Adrenal gland (tissue), 12 donors: ENCODE results near the gene LDLR. TPM values are rescaled to one million over a fixed set of nuclear protein-coding genes. Genes with fewer than 3 reads are reported as not detected.

Experiments
- DNase-seq, 7 donors: peaks; one replicate each; pipeline ENCODE4 v3.0.0-alpha.2; 2019 to 2020
- H3K27ac ChIP-seq, 5 donors: fragments of 200-600 bp; sonication (generic) in 4 of 5; 1 replicate in 3 of 5; 2 replicates in 2 of 5; pipeline versions ENCODE4 v1.5.1 to v1.8.0; 2016 to 2020; ENCODE audit warnings: mild to moderate bottlenecking in 1 of 5
- H3K27me3 ChIP-seq: fragments of 200-600 bp; 2 replicates; pipeline ENCODE4 v1.8.0; 2021
- H3K36me3 ChIP-seq, 2 donors: fragments of 200-600 bp; replicated peaks in 1 of 2; 1 replicate in 1 of 2; 2 replicates in 1 of 2; pipeline versions ENCODE4 v1.5.1 to v1.8.0; 2018 to 2022
- H3K4me1 ChIP-seq, 2 donors: fragments of 200-600 bp; replicated peaks in 1 of 2; 1 replicate in 1 of 2; 2 replicates in 1 of 2; pipeline versions ENCODE4 v1.5.1 to v1.8.0; 2018 to 2021
- H3K4me3 ChIP-seq, 4 donors: fragments of 200-600 bp; sonication (generic) in 3 of 4; one replicate each; pipeline ENCODE4 v1.5.1; 2016 to 2018
- H3K9me3 ChIP-seq, 3 donors: fragments of 200-600 bp; sonication (generic) in 1 of 3; replicated peaks in 1 of 3; 1 replicate in 2 of 3; 2 replicates in 1 of 3; pipeline versions ENCODE4 v1.5.1 to v1.8.0; 2016 to 2021
- POLR2A ChIP-seq, 2 donors: fragments of 450-650 bp; IDR thresholded peaks; one replicate each; pipeline ENCODE4 v1.6.1; 2017; ENCODE audit warnings: antibody characterized with exemption in 2 of 2, mild to moderate bottlenecking in 2 of 2, moderate library complexity in 1 of 2
- WGBS, 4 donors: extraction: QIAGEN DNeasy Blood & Tissue Kit in 2 of 4; methylation state at CpG; one replicate each; pipeline versions ENCODE4 v1.1.5 to v1.1.7; 2013 to 2017; 5-methylcytosine and 5-hydroxymethylcytosine counted together
- intact Hi-C, 2 donors: fragments of 100-400 bp; cut with DNase I; formaldehyde crosslinking; loops; one replicate each; pipeline versions ENCODE4 v1.14.1 to v1.15.0; 2022 to 2023
- polyA plus RNA-seq, 3 donors: library from polyadenylated mRNA; stranded (reverse); fragments of 200-250 nt in 2 of 3; fragments of 350-450 nt in 1 of 3; fragmentation: Illumina TruSeq in 1 of 3; extraction: RNeasy Lipid Tissue Mini Kit (QIAGEN cat#74804) in 1 of 3; gene quantifications; one replicate each; pipeline ENCODE4 v1.2.3, GENCODE V29; 2013 to 2014
- total RNA-seq, 9 donors: library from RNA; depleted of rRNA in 4 of 9; stranded (reverse); fragments of >200 nt in 4 of 9; fragments of 120-200 nt in 1 of 9; fragmentation: NEBNext Ultra II Directional in 1 of 9; extraction: Animal tissue kit (Norgen Biotek cat#: 25700) in 1 of 9; gene quantifications; one replicate each; pipeline versions ENCODE4 v1.1.0 to v1.2.4, GENCODE V29; 2013 to 2023
- TF ChIP-seq, protein P1 (sequence below), 6 experiments: fragments of 450-650 bp in 4 of 6; fragments of 200-600 bp in 2 of 6; sonication (generic) in 1 of 6; IDR thresholded peaks; 1 replicate in 5 of 6; 2 replicates in 1 of 6; pipeline versions ENCODE4 v1.5.1 to v1.8.0; 2016 to 2021; ENCODE audit warnings: antibody characterized with exemption in 6 of 6, mild to moderate bottlenecking in 2 of 6, moderate library complexity in 1 of 6
- donor health status: healthy with polysubstance abuse.
- donor health status: Bipolar disorder and iron deficiency.
- donor health status: DM: yes; HTN: yes; CAD: no.
- donor health status: DM: no; HTN: no; CAD: no.
- donor health status: DM: no; HTN: no; CAD: no.
- donor health status: DM: yes; HTN: yes; CAD: no.

Gene LDLR
- total and polyA plus RNA-seq, 12 donors, result 35.4 to 2,114 (median 161) TPM

DNA sequence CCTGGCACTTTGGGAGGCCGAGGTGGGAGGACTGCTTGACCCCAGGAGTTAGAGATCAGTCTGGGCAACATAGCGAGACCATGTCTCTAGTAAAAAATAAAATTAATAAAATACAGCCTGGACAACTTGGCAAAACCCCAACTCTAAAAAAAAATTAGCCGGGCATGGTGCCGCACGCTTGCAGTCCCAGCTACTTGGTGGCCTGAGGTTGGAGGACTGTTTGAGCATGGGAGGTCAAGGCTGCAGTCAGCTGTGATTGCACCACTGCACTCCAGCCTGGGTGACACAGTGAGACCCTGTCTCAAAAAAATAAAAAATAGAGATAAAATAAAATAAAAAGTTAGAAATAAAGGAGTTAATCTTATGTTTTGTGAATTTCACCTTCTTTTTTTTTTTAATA lies 81.9 kb downstream of the LDLR start:
- intact Hi-C loops, result no loop called here
- H3K4me1 ChIP-seq, result peaks cover 5 to 11% of the 10 kb centered on the region in 2 donors

DNA sequence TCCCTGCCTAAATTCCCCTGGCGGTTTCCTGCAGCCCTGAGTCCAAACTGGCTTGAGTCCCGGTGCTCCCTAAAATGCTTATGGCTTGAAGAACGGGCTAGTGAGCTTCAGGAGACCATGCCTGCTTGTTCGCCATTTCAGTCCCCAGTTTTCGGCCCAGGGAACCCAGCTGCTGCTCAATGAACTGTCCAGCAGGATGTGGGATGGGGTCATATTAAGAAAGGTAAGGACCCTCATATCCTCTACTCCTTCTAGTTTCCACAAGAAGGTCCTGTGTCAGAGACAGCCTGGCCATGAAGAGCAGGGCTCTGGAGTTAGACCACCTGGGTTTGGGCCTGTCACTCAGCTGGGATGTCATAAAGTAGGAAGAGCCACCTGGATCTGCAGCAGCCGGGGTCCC lies 83.3 kb downstream of the LDLR start:
- WGBS, 4 donors, result 87 to 97% (median 90%) methylated on average over 3 to 6 of the region's 6 CpGs
- peaks cover 5 to 11% of the 10 kb centered on the region in 2 donors for H3K4me1 ChIP-seq
- H3K27me3 ChIP-seq, result no peaks in the 10 kb centered on the region
- TF ChIP-seq POLR2A (IDR thresholded peaks at IDR 0.05), result no peak
- TF ChIP-seq, protein P1, sequence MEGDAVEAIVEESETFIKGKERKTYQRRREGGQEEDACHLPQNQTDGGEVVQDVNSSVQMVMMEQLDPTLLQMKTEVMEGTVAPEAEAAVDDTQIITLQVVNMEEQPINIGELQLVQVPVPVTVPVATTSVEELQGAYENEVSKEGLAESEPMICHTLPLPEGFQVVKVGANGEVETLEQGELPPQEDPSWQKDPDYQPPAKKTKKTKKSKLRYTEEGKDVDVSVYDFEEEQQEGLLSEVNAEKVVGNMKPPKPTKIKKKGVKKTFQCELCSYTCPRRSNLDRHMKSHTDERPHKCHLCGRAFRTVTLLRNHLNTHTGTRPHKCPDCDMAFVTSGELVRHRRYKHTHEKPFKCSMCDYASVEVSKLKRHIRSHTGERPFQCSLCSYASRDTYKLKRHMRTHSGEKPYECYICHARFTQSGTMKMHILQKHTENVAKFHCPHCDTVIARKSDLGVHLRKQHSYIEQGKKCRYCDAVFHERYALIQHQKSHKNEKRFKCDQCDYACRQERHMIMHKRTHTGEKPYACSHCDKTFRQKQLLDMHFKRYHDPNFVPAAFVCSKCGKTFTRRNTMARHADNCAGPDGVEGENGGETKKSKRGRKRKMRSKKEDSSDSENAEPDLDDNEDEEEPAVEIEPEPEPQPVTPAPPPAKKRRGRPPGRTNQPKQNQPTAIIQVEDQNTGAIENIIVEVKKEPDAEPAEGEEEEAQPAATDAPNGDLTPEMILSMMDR (IDR thresholded peaks at IDR 0.05), result no peak
- intact Hi-C loops, result no loop called here
- DNase-seq, result no peak
- H3K36me3 ChIP-seq, result peaks cover 0 to 88% of the 10 kb centered on the region in 2 donors
- H3K9me3 ChIP-seq, result no peaks in the 10 kb centered on the region
- H3K4me3 ChIP-seq, result no peak overlapping the region
- H3K27ac ChIP-seq, result no peak overlapping the region

More for the DNA sequence above, 81.9 kb downstream of the LDLR start:
- Histone ChIP-seq H3K27me3 (no peaks in the 10 kb centered on the region), H3K27ac (peak overlapping the region in 3 of 5 donors; percentile 13 to 74 (median 52)), H3K9me3 (no peaks in the 10 kb centered on the region), H3K4me3 (no peak overlapping the region), H3K36me3 (peaks cover 0 to 85% of the 10 kb centered on the region in 2 donors)
- 34 to 58% (median 43%) methylated on average over 5 of the region's 5 CpGs for WGBS, 4 donors
- peak in 5 of 7 donors; percentile 59 to 79 (median 72) for DNase-seq
- no peak for TF ChIP-seq POLR2A (IDR thresholded peaks at IDR 0.05)
- TF ChIP-seq, protein P1 (IDR thresholded peaks at IDR 0.05), result no peak

- H3K4me1 ChIP-seq, result peaks cover 5 to 11% of the 10 kb centered on the region in 2 donors
- intact Hi-C loops, result no loop called here
- TF ChIP-seq, protein P1 (IDR thresholded peaks at IDR 0.05), result no peak
- no peak for TF ChIP-seq POLR2A (IDR thresholded peaks at IDR 0.05)
- no peaks in the 10 kb centered on the region for H3K27me3 ChIP-seq
- H3K36me3 ChIP-seq, result peaks cover 0 to 88% of the 10 kb centered on the region in 2 donors
- no peaks in the 10 kb centered on the region for H3K9me3 ChIP-seq
- DNase-seq, result no peak
- no peak overlapping the region for H3K27ac ChIP-seq
- 80 to 95% (median 84%) methylated on average over 5 to 8 of the region's 8 CpGs for WGBS, 4 donors
- no peak overlapping the region for H3K4me3 ChIP-seq
Observed at GRCh38 chr19:11173516-11174155, 84.4 kb downstream of the LDLR start.

DNA sequence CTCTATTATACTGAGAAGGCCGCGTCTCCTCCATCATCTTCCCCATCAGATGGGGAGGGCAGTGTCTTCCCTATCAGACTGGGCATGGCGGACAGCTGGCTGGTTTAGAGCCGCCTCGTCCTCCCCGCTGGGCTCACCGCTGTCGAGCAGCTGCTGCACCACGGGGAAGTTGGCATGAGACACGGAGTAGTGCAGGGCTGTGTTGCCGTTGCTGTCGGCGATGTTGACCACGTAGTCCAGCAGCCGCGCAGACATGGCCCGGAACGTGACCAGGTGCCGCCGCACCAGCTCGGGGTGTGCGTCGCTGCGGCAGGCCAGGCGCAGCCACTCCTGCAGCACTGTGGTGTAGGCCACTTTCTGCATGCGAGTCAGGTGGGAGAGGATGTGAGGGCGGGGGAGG lies 85.1 kb downstream of the LDLR start:
- H3K4me1 ChIP-seq, result peaks cover 5 to 11% of the 10 kb centered on the region in 2 donors
- peaks cover 0 to 85% of the 10 kb centered on the region in 2 donors for H3K36me3 ChIP-seq
- no peak overlapping the region for H3K4me3 ChIP-seq
- H3K9me3 ChIP-seq, result no peaks in the 10 kb centered on the region
- H3K27ac ChIP-seq, result no peak overlapping the region
- intact Hi-C loops, result no loop called here
- TF ChIP-seq, protein P1 (IDR thresholded peaks at IDR 0.05), result no peak
- TF ChIP-seq POLR2A (IDR thresholded peaks at IDR 0.05), result no peak
- WGBS, 4 donors, result 94 to 98% (median 96%) methylated on average over 10 to 27 of the region's 27 CpGs
- no peak for DNase-seq
- H3K27me3 ChIP-seq, result no peaks in the 10 kb centered on the region
